Vagina (tissue), 2 donors: ENCODE results near the gene DNMT3L.

Experiments used
- POLR2A ChIP-seq, 2 donors: fragments of 450-650 bp; IDR thresholded peaks; one replicate each; pipeline ENCODE4 v1.6.1; 2017; ENCODE audit warnings: antibody characterized with exemption in 2 of 2, mild to moderate bottlenecking in 2 of 2, moderate library complexity in 2 of 2
- POLR2AphosphoS5 ChIP-seq, 2 donors: sonication (generic); formaldehyde crosslinking; IDR thresholded peaks; one replicate each; pipeline ENCODE4 v1.9.0; 2017; ENCODE audit warnings: antibody characterized with exemption in 2 of 2, mild to moderate bottlenecking in 2 of 2, low read depth in 1 of 2; ENCODE audit not compliant: insufficient read depth in 1 of 2

- no peak for TF ChIP-seq POLR2A (IDR thresholded peaks at IDR 0.05)
- no peak for TF ChIP-seq POLR2AphosphoS5 (IDR thresholded peaks at IDR 0.05; ENCODE audit: insufficient read depth in 1 of 2, low read depth in 1 of 2)
These were observed 7.6 kb downstream of the DNMT3L start for GRCh38 chr21:44253832-44254710.
